ENCODE data around the gene LCE1B. TPM values are rescaled to one million over a fixed set of nuclear protein-coding genes. Genes with fewer than 3 reads are reported as not detected.

LCE1B gene, protein sequence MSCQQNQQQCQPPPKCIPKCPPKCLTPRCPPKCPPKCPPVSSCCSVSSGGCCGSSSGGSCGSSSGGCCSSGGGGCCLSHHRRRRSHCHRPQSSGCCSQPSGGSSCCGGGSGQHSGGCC
- total RNA-seq (2021; ENCODE audit: unreplicated experiment) (not detected), Bru-seq, nascent RNA (not detected), BruChase-seq, experiment 1, labeled RNA remaining after a 6-hour chase (not detected), BruChase-seq, experiment 2, labeled RNA remaining after a 2-hour chase (not detected)
- polyA plus RNA-seq (2012), result 0.07 TPM in 1 of 2 replicates, not detected in the other
- long read RNA-seq, result 0 reads

DNA sequence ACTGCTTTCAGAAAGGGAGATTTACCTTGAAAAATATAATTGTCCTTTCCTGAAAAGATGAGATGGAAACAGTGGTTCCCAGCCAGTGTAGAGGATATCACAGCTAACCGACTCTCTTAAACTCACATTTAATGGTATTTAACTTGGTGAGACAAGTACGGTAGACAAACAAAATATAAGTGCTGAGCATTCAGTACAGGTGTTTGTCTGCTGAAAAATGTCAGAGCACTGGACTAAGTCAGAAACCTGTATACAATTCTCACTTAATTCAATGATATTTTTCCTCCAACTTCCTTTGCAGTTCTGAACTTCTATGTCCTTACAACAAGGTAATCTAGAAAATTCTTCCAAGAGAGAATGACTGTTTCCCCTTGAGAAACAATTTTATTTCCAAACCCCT, at the start of gene LCE1B:
LCE1B (plus strand) TSS at position 301 of the 400 bp plus-strand sequence. CDS start 476 bp downstream, outside the sequence.
- POLR2A ChIA-PET, result no interaction called here
- no peak within 1 kb of the TSS for H3K4me3 ChIP-seq (replicated peaks in 1 of 2; ENCODE audit: low read depth in 1 of 2, low read length in 2 of 2)
- H3K4me2 ChIP-seq (ENCODE audit: low read length), result no peak within 1 kb of the TSS
- no peaks in the 10 kb centered on the region for H3K79me2 ChIP-seq (ENCODE audit: insufficient read depth, low read length)
- no TSS peak for BruUV-seq (replicated peaks)
- ATAC-seq, result no peak
- TF ChIP-seq EGR1 (IDR thresholded peaks at IDR 0.05; ENCODE audit: low read depth) (no peak), CEBPB (IDR thresholded peaks at IDR 0.05; ENCODE audit: low read depth) (no peak), SIN3A (IDR thresholded peaks at IDR 0.05; ENCODE audit: low read depth) (no peak), JUND (IDR thresholded peaks at IDR 0.05) (no peak), EZH2phosphoT487 (IDR thresholded peaks at IDR 0.05; ENCODE audit: borderline replicate concordance) (no peak), ZFX (IDR thresholded peaks at IDR 0.05) (no peak), POLR2A (IDR thresholded peaks at IDR 0.05; ENCODE audit: borderline replicate concordance, extremely low read depth, insufficient read depth, insufficient read length) (no peak), YY1 (IDR thresholded peaks at IDR 0.05; ENCODE audit: extremely low read depth, insufficient replicate concordance, low read depth, low read length) (no peak), SP1 (IDR thresholded peaks at IDR 0.05; ENCODE audit: low read depth) (no peak), POLR2AphosphoS5 (IDR thresholded peaks at IDR 0.05; ENCODE audit: low read depth, low read length) (no peak)
- TF ChIP-seq, protein P1, sequence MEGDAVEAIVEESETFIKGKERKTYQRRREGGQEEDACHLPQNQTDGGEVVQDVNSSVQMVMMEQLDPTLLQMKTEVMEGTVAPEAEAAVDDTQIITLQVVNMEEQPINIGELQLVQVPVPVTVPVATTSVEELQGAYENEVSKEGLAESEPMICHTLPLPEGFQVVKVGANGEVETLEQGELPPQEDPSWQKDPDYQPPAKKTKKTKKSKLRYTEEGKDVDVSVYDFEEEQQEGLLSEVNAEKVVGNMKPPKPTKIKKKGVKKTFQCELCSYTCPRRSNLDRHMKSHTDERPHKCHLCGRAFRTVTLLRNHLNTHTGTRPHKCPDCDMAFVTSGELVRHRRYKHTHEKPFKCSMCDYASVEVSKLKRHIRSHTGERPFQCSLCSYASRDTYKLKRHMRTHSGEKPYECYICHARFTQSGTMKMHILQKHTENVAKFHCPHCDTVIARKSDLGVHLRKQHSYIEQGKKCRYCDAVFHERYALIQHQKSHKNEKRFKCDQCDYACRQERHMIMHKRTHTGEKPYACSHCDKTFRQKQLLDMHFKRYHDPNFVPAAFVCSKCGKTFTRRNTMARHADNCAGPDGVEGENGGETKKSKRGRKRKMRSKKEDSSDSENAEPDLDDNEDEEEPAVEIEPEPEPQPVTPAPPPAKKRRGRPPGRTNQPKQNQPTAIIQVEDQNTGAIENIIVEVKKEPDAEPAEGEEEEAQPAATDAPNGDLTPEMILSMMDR (IDR thresholded peaks at IDR 0.05 in 2 of 3, conservative IDR thresholded peaks at IDR 0.05 in 1 of 3; ENCODE audit: borderline replicate concordance in 1 of 3, insufficient read depth in 1 of 3, low read depth in 2 of 3, low read length in 2 of 3), result no peak
- TF ChIP-seq, protein P2, sequence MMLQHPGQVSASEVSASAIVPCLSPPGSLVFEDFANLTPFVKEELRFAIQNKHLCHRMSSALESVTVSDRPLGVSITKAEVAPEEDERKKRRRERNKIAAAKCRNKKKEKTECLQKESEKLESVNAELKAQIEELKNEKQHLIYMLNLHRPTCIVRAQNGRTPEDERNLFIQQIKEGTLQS (IDR thresholded peaks at IDR 0.05), result no peak
- TF ChIP-seq, protein P3, sequence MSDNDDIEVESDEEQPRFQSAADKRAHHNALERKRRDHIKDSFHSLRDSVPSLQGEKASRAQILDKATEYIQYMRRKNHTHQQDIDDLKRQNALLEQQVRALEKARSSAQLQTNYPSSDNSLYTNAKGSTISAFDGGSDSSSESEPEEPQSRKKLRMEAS (IDR thresholded peaks at IDR 0.05), result no peak
- TF ChIP-seq, protein P4, sequence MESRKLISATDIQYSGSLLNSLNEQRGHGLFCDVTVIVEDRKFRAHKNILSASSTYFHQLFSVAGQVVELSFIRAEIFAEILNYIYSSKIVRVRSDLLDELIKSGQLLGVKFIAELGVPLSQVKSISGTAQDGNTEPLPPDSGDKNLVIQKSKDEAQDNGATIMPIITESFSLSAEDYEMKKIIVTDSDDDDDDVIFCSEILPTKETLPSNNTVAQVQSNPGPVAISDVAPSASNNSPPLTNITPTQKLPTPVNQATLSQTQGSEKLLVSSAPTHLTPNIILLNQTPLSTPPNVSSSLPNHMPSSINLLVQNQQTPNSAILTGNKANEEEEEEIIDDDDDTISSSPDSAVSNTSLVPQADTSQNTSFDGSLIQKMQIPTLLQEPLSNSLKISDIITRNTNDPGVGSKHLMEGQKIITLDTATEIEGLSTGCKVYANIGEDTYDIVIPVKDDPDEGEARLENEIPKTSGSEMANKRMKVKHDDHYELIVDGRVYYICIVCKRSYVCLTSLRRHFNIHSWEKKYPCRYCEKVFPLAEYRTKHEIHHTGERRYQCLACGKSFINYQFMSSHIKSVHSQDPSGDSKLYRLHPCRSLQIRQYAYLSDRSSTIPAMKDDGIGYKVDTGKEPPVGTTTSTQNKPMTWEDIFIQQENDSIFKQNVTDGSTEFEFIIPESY (IDR thresholded peaks at IDR 0.05; ENCODE audit: extremely low read depth, insufficient replicate concordance, low read length), result no peak
- peaks cover 29% of the 10 kb centered on the region for H3K27me3 ChIP-seq (ENCODE audit: insufficient read depth, low read length)
- no peaks in the 10 kb centered on the region for H3K4me1 ChIP-seq (ENCODE audit: control insufficient read depth in 1 of 2, insufficient read depth in 2 of 2, low read length in 2 of 2)
- RAD21 ChIA-PET (ENCODE audit: low non-redundant PET in 1 of 2, low total read pairs in 2 of 2, uncharacterized antibody in 2 of 2, unreplicated experiment in 2 of 2), result no interaction called here
- no peak for DNase-seq (ENCODE audit: low read depth, low spot score)
- H3K36me3 ChIP-seq (ENCODE audit: control insufficient read depth in 1 of 2, insufficient read depth in 2 of 2, low read length in 2 of 2), result no peaks in the 10 kb centered on the region
- no peak within 1 kb of the TSS for H3K27ac ChIP-seq (ENCODE audit: low read depth, low read length)
- no peaks in the 10 kb centered on the region for H3K9me2 ChIP-seq (ENCODE audit: insufficient read depth)
- H3K9ac ChIP-seq (ENCODE audit: low read length), result no peak within 1 kb of the TSS
- no peak within 1 kb of the TSS for H2AFZ ChIP-seq (ENCODE audit: low read depth, low read length, poor library complexity, severe bottlenecking)
- no peaks in the 10 kb centered on the region for H3K9me3 ChIP-seq (ENCODE audit: control insufficient read depth in 1 of 2, insufficient read depth in 1 of 2, low read depth in 1 of 2, low read length in 2 of 2)
- intact Hi-C loops (cut with micrococcal nuclease), result no loop called here
- no peaks in the 10 kb centered on the region for H4K20me1 ChIP-seq (ENCODE audit: insufficient read depth)
- CTCF ChIA-PET, result no interaction called here

Data from HCT116 (cell line).